BE2C (cell line): ENCODE measurements around the gene ZBTB47. TPM values are rescaled to one million over a fixed set of nuclear protein-coding genes. Genes with fewer than 3 reads are reported as not detected.

Source experiments
- DNase-seq: peaks from one replicate; pipeline ENCODE4 v3.0.0-alpha.2; 2020
- H3K27me3 ChIP-seq: fragments of 250-450 bp; sonication (Bioruptor Pico); 2 replicates; pipeline ENCODE4 v1.5.1; 2020; ENCODE audit warnings: mild to moderate bottlenecking
- H3K36me3 ChIP-seq: fragments of 250-450 bp; sonication (Bioruptor Pico); 2 replicates; pipeline ENCODE4 v1.5.1; 2020; ENCODE audit warnings: mild to moderate bottlenecking
- H3K4me1 ChIP-seq: fragments of 250-450 bp; sonication (Bioruptor Pico); 2 replicates; pipeline ENCODE4 v1.5.1; 2020
- H3K4me3 ChIP-seq: 2 replicates; pipeline ENCODE4 v1.5.1; 2011; ENCODE audit warnings: low read depth, low read length
- H3K9me3 ChIP-seq: fragments of 250-450 bp; sonication (Bioruptor Pico); 2 replicates; pipeline ENCODE4 v1.5.1; 2020
- CTCF ChIP-seq: IDR thresholded peaks from 2 replicates; pipeline ENCODE4 v1.5.1; 2012; ENCODE audit warnings: mild to moderate bottlenecking, low read depth, low read length
- polyA plus RNA-seq: library from polyadenylated mRNA; unstranded; fragments of >200 nt; gene quantifications from one replicate; pipeline ENCODE4 v1.2.1, GENCODE V29; 2012; ENCODE audit warnings: low read depth, missing spikeins; ENCODE audit not compliant: insufficient read length, insufficient read depth

The ZBTB47 gene
- polyA plus RNA-seq, result 3.4 TPM

- Histone ChIP-seq H3K4me1 (peaks cover 5% of the 10 kb centered on the region; the same call in 1 of the 2 replicates), H3K9me3 (no peaks in the 10 kb centered on the region), H3K36me3 (no peaks in the 10 kb centered on the region), H3K4me3 (peak within 1 kb of the TSS; percentile 53), H3K27me3 (no peaks in the 10 kb centered on the region)
- DNase-seq, result no peak
- TF ChIP-seq CTCF, result no peak
Measured at GRCh38 chr3:42653560-42654330, at the start of gene ZBTB47. Gene ZBTB47, plus strand, starts transcription at chr3:42653697. Its CDS starts 4,659 bp downstream, at chr3:42658356.

GRCh38 chr3:42605546-42606173, 47.8 kb upstream of the ZBTB47 start:
- Histone ChIP-seq H3K4me3 (no peak overlapping the region), H3K4me1 (no peaks in the 10 kb centered on the region; the same call in 1 of the 2 replicates), H3K27me3 (no peaks in the 10 kb centered on the region), H3K9me3 (no peaks in the 10 kb centered on the region), H3K36me3 (no peaks in the 10 kb centered on the region)
- no peak for DNase-seq
- TF ChIP-seq CTCF, result no peak

- H3K36me3 ChIP-seq, result no peaks in the 10 kb centered on the region
- peak; percentile 24 for DNase-seq
- H3K4me3 ChIP-seq, result no peak overlapping the region
- no peaks in the 10 kb centered on the region for H3K9me3 ChIP-seq
- no peak for TF ChIP-seq CTCF
- H3K27me3 ChIP-seq, result no peaks in the 10 kb centered on the region
- H3K4me1 ChIP-seq, result no peaks in the 10 kb centered on the region; the same call in 1 of the 2 replicates
Measured at GRCh38 chr3:42608581-42608980, 44.9 kb upstream of the ZBTB47 start.

GRCh38 chr3:42610976-42611375, 42.5 kb upstream of the ZBTB47 start:
- Histone ChIP-seq H3K4me1 (no peaks in the 10 kb centered on the region), H3K36me3 (no peaks in the 10 kb centered on the region), H3K4me3 (no peak overlapping the region), H3K9me3 (no peaks in the 10 kb centered on the region), H3K27me3 (no peaks in the 10 kb centered on the region)
- no peak for TF ChIP-seq CTCF
- no peak for DNase-seq

GRCh38 chr3:42612217-42612616, 41.3 kb upstream of the ZBTB47 start:
- DNase-seq, result no peak
- H3K4me3 ChIP-seq, result no peak overlapping the region

More at GRCh38 chr3:42612217-42612616, 41.3 kb upstream of the ZBTB47 start:
- no peaks in the 10 kb centered on the region for H3K27me3 ChIP-seq
- no peaks in the 10 kb centered on the region for H3K4me1 ChIP-seq
- TF ChIP-seq CTCF, result no peak
- no peaks in the 10 kb centered on the region for H3K9me3 ChIP-seq
- no peaks in the 10 kb centered on the region for H3K36me3 ChIP-seq
